Right lobe of liver (tissue), 6 donors: ENCODE measurements around the gene APOO. TPM values are rescaled to one million over a fixed set of nuclear protein-coding genes. Genes with fewer than 3 reads are reported as not detected.

ENCODE experiments used
- ATAC-seq, 4 donors: fragments of 200-7000 bp; cut with Tn5 transposase; one replicate each; pipeline ENCODE4 v1.9.1; 2020; ENCODE audit warnings: mild to moderate bottlenecking in 4 of 4, moderate library complexity in 4 of 4
- DNase-seq, 3 donors: peaks; one replicate each; pipeline ENCODE4 v3.0.0-alpha.2; 2020
- H3K27ac ChIP-seq, 3 donors: fragments of 200-600 bp; one replicate each; pipeline ENCODE4 v1.8.0; 2022
- H3K27me3 ChIP-seq, 2 donors: fragments of 200-600 bp; one replicate each; pipeline ENCODE4 v1.8.0; 2022
- H3K36me3 ChIP-seq, 4 donors: fragments of 200-600 bp; sonication (generic) in 1 of 4; one replicate each; pipeline versions ENCODE4 v1.5.1 to v1.8.0; 2017 to 2022; ENCODE audit warnings: control low read depth in 1 of 4
- H3K4me1 ChIP-seq, 4 donors: fragments of 200-600 bp; sonication (generic) in 1 of 4; one replicate each; pipeline versions ENCODE4 v1.5.1 to v1.8.0; 2017 to 2022; ENCODE audit warnings: control low read depth in 1 of 4
- H3K4me3 ChIP-seq, 3 donors: fragments of 200-600 bp; one replicate each; pipeline ENCODE4 v1.8.0; 2022
- H3K9me3 ChIP-seq, 4 donors: fragments of 200-600 bp; sonication (generic) in 1 of 4; one replicate each; pipeline versions ENCODE4 v1.5.1 to v1.8.0; 2017 to 2022; ENCODE audit warnings: control low read depth in 1 of 4
- CTCF ChIP-seq, 4 donors: fragments of 200-600 bp in 3 of 4; fragments of 450-650 bp in 1 of 4; IDR thresholded peaks; one replicate each; pipeline versions ENCODE4 v1.5.1 to v1.8.0; 2016 to 2022; ENCODE audit warnings: antibody characterized with exemption in 4 of 4, mild to moderate bottlenecking in 2 of 4
- POLR2A ChIP-seq: fragments of 450-650 bp; IDR thresholded peaks from one replicate; pipeline ENCODE4 v1.6.1; 2017; ENCODE audit warnings: antibody characterized with exemption, mild to moderate bottlenecking
- WGBS: methylation state at CpG from one replicate; pipeline ENCODE4 v1.1.6; 2018; ENCODE audit warnings: low coverage, low lambda C conversion rate; ENCODE audit not compliant: insufficient coverage; ENCODE audit errors: missing lambda C conversion rate; 5-methylcytosine and 5-hydroxymethylcytosine counted together
- intact Hi-C, 2 donors: fragments of 100-400 bp; cut with DNase I; formaldehyde crosslinking; loops; one replicate each; pipeline versions ENCODE4 v1.11.2 to v1.14.1; 2022
- total RNA-seq, 6 experiments: library from RNA; depleted of rRNA in 2 of 6; stranded (reverse); fragments of >200 nt in 2 of 6; fragmentation: NEBNext Ultra II Directional in 3 of 6; extraction: Animal tissue kit (Norgen Biotek cat#: 25700) in 3 of 6; gene quantifications; one replicate each; pipeline versions ENCODE4 v1.1.0 to v1.2.4, GENCODE V29; 2016 to 2023
- donor health status: DM: no; HTN: yes; CAD: no.
- donor health status: DM: no; HTN: no; CAD: no.
- donor health status: DM: no; HTN: no; CAD: no.
- donor health status: DM: no; HTN: yes; CAD: no.
- donor health status: DM: no; HTN: yes; CAD: no.

The APOO gene
- total RNA-seq, 6 experiments from 2014 or later, result 9.8 to 17.3 (median 12.2) TPM

DNA sequence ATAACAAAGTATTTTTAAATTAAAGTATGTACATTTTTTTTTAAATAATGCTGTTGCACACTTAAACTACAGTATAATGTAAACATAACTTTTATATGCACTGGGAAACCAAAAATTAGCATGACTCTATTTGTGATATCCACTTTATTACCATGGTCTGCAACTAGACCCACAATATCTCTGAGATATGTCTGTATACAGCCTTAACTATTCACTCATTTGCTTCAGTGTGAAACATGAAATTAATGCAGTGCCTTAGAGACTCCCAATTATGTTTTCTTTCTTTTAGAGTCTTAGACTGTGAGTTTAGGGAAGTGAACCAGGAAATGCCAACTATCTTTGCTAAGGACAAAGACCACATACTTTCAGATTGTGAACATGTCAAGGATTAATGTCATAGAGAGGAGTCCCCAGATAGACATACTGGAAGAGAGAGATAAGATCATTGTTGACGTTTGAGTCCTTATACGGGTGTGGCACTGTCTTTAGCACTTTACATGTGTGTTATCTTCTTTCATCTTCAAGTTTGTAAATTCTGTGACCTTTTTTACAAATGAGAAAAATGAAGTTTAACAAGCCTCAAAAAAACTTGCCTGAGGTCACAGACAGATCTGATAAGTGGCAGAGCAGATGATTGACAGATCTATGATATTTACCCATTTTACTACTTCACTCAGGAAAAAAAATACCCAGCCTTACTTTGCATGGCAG, 23.3 kb upstream of the APOO start:
- 26% methylated on average over 2 of the region's 2 CpGs for WGBS
- no peaks in the 10 kb centered on the region for H3K36me3 ChIP-seq
- no peak overlapping the region for H3K4me3 ChIP-seq
- no peak for DNase-seq
- no peak overlapping the region for H3K27ac ChIP-seq
- H3K9me3 ChIP-seq, result no peaks in the 10 kb centered on the region
- no peak for ATAC-seq
- intact Hi-C loops, result no loop called here
- TF ChIP-seq CTCF (IDR thresholded peaks at IDR 0.05) (no peak), POLR2A (no peak)
- no peaks in the 10 kb centered on the region for H3K4me1 ChIP-seq
- no peaks in the 10 kb centered on the region for H3K27me3 ChIP-seq

- H3K9me3 ChIP-seq, result no peaks in the 10 kb centered on the region
- ATAC-seq (no peak), DNase-seq (no peak)
- no peak overlapping the region for H3K4me3 ChIP-seq
- no peak overlapping the region for H3K27ac ChIP-seq
- intact Hi-C loops, result no loop called here
- 76% methylated on average over 4 of the region's 4 CpGs for WGBS
- no peak for TF ChIP-seq POLR2A
- no peaks in the 10 kb centered on the region for H3K4me1 ChIP-seq
- H3K27me3 ChIP-seq, result no peaks in the 10 kb centered on the region
- H3K36me3 ChIP-seq, result no peaks in the 10 kb centered on the region
Observed at GRCh38 chrX:23926015-23926414, 18.3 kb upstream of the APOO start.

GRCh38 chrX:23919706-23920320, 12.1 kb upstream of the APOO start:
- 58% methylated on average over 4 of the region's 9 CpGs for WGBS
- Histone ChIP-seq H3K4me3 (no peak overlapping the region), H3K4me1 (no peaks in the 10 kb centered on the region), H3K9me3 (no peaks in the 10 kb centered on the region), H3K36me3 (no peaks in the 10 kb centered on the region), H3K27me3 (no peaks in the 10 kb centered on the region), H3K27ac (no peak overlapping the region)
- intact Hi-C loops, result no loop called here
- DNase-seq, result no peak
- ATAC-seq, result no peak
- TF ChIP-seq POLR2A (no peak), CTCF (IDR thresholded peaks at IDR 0.05) (peak in 2 of 4 donors; percentile 30)

GRCh38 chrX:23919148-23919547, 11.4 kb upstream of the APOO start:
- 57% methylated on average over 1 of the region's 1 CpG for WGBS
- ATAC-seq (no peak), DNase-seq (no peak)
- Histone ChIP-seq H3K36me3 (no peaks in the 10 kb centered on the region), H3K9me3 (no peaks in the 10 kb centered on the region), H3K4me1 (no peaks in the 10 kb centered on the region), H3K27me3 (no peaks in the 10 kb centered on the region), H3K4me3 (no peak overlapping the region), H3K27ac (no peak overlapping the region)
- intact Hi-C loops, result no loop called here
- TF ChIP-seq CTCF (IDR thresholded peaks at IDR 0.05) (no peak), POLR2A (no peak)

GRCh38 chrX:23911126-23911835, 3.5 kb upstream of the APOO start:
- DNase-seq, result no peak
- no peak for ATAC-seq
- WGBS, result 46% methylated on average over 5 of the region's 5 CpGs
- no peak overlapping the region for H3K4me3 ChIP-seq
- H3K36me3 ChIP-seq, result no peaks in the 10 kb centered on the region
- no peaks in the 10 kb centered on the region for H3K4me1 ChIP-seq
- intact Hi-C loops, result no loop called here
- H3K9me3 ChIP-seq, result no peaks in the 10 kb centered on the region
- TF ChIP-seq CTCF (IDR thresholded peaks at IDR 0.05), result no peak
- no peak for TF ChIP-seq POLR2A
- no peaks in the 10 kb centered on the region for H3K27me3 ChIP-seq
- no peak overlapping the region for H3K27ac ChIP-seq
